Measurements from ENCODE around the gene LTB4R2. TPM values are rescaled to one million over a fixed set of nuclear protein-coding genes. Genes with fewer than 3 reads are reported as not detected.

Gene LTB4R2
- 10 to 100 TPM; 13.9 to 26.8 (median 17.5) TPM for total RNA-seq
- polyA plus RNA-seq: 1 to 10 TPM; 2.1 to 2.7 TPM
- total RNA-seq: 7.5 reads per million, percentile 31 among the genes with 10 or more reads in this experiment

GRCh38 chr14:24309538-24310264 lies at the start of gene LTB4R2:
TSS of gene LTB4R2 (plus strand) at chr14:24310140. CDS start at chr14:24310665, 525 bp downstream.
- no peaks in the 10 kb centered on the region for H3K27me3 ChIP-seq (ENCODE audit: control insufficient read depth in 2 of 2, insufficient read depth in 2 of 2, low read length in 2 of 2)
- intact Hi-C loops (cut with micrococcal nuclease): loop anchor here (1.0 to 5.0 kb wide), 3 partner anchors 37 to 93 kb away; partner anchors contain the start of genes RABGGTA (in 2 of the 2) and MDP1 (in 1 of the 2)

GRCh38 chr14:24260780-24261157 lies 49.2 kb upstream of the LTB4R2 start:
- Histone ChIP-seq H3K4me1 (ENCODE audit: control insufficient read depth in 2 of 2, insufficient read depth in 2 of 2, low read length in 2 of 2) (no peaks in the 10 kb centered on the region), H3K27me3 (ENCODE audit: control insufficient read depth in 2 of 2, insufficient read depth in 2 of 2, low read length in 2 of 2) (no peaks in the 10 kb centered on the region), H3K4me3 (ENCODE audit: low read length) (no peak overlapping the region), H3K36me3 (ENCODE audit: control insufficient read depth in 2 of 3, insufficient read depth in 3 of 3, low read length in 3 of 3) (peaks cover 0 to 46% (median 0%) of the 10 kb centered on the region in 3 experiments), H3K9me3 (ENCODE audit: control insufficient read depth in 2 of 3, low read length in 3 of 3) (no peaks in the 10 kb centered on the region), H3K27ac (ENCODE audit: low read depth, low read length) (no peak overlapping the region)
- DNase-seq: no peak
- ChIA-PET POLR2A (no interaction called here), CTCF (no interaction called here)
- H3K4me3 Mint-ChIP-seq: no peak overlapping the region
- no peak overlapping the region for H3K27ac Mint-ChIP-seq
- H3K9me3 Mint-ChIP-seq: no peaks in the 10 kb centered on the region
- intact Hi-C loops (cut with micrococcal nuclease): no loop called here
- peaks cover 0 to 26% (median 8%) of the 10 kb centered on the region in 5 donors for H3K36me3 Mint-ChIP-seq
- H3K27me3 Mint-ChIP-seq: no peaks in the 10 kb centered on the region
- ATAC-seq: no peak
- H3K4me1 Mint-ChIP-seq: peaks cover 0 to 3% (median 0%) of the 10 kb centered on the region in 7 donors

More at GRCh38 chr14:24309538-24310264, at the start of gene LTB4R2:
- peak within 1 kb of the TSS; percentile 50 for H3K4me3 ChIP-seq (ENCODE audit: low read length)
- H3K9me3 Mint-ChIP-seq: peaks cover 0 to 2% (median 0%) of the 10 kb centered on the region in 11 donors
- H3K9me3 ChIP-seq (ENCODE audit: control insufficient read depth in 2 of 3, low read length in 3 of 3): no peaks in the 10 kb centered on the region
- H3K27ac Mint-ChIP-seq: peak within 1 kb of the TSS; percentile 86 to 95 (median 89)
- DNase-seq (no peak), ATAC-seq (no peak)
- peak within 1 kb of the TSS; percentile 77 to 91 (median 84) for H3K4me3 Mint-ChIP-seq
- POLR2A ChIA-PET: interaction anchor here (0.7 to 8.8 kb wide), 17 partner anchors 10 to 1711 kb away, joined by 3 to 79 read pairs (median 7); partner anchors contain the start of genes ADCY4, CBLN3, CHMP4A and DHRS1
- peaks cover 6 to 40% (median 18%) of the 10 kb centered on the region in 5 donors for H3K36me3 Mint-ChIP-seq
- CTCF ChIA-PET: interaction anchor here (1.0 to 5.8 kb wide), 8 partner anchors 11 to 121 kb away, joined by 3 to 47 read pairs (median 6); partner anchors contain the start of genes DHRS1, KHNYN, NOP9 and TINF2
- H3K27ac ChIP-seq (ENCODE audit: low read depth, low read length): peak within 1 kb of the TSS; percentile 76
- peaks cover 53 to 58% of the 10 kb centered on the region in 2 donors for H3K4me1 ChIP-seq (ENCODE audit: control insufficient read depth in 2 of 2, insufficient read depth in 2 of 2, low read length in 2 of 2)
- H3K27me3 Mint-ChIP-seq: no peaks in the 10 kb centered on the region
- peaks cover 14 to 32% (median 16%) of the 10 kb centered on the region in 3 experiments for H3K36me3 ChIP-seq (ENCODE audit: control insufficient read depth in 2 of 3, insufficient read depth in 3 of 3, low read length in 3 of 3)
- peaks cover 49 to 68% (median 63%) of the 10 kb centered on the region in 7 donors for H3K4me1 Mint-ChIP-seq

GRCh38 chr14:24261256-24261968 lies 48.5 kb upstream of the LTB4R2 start:
- intact Hi-C loops (cut with micrococcal nuclease): no loop called here
- Mint-ChIP-seq H3K27ac (peak overlapping the region in 1 of 9 donors; percentile 73), H3K27me3 (no peaks in the 10 kb centered on the region), H3K4me1 (peaks cover 0 to 3% (median 0%) of the 10 kb centered on the region in 7 donors), H3K9me3 (no peaks in the 10 kb centered on the region), H3K4me3 (no peak overlapping the region), H3K36me3 (peaks cover 0 to 27% (median 12%) of the 10 kb centered on the region in 5 donors)
- Histone ChIP-seq H3K4me1 (ENCODE audit: control insufficient read depth in 2 of 2, insufficient read depth in 2 of 2, low read length in 2 of 2) (no peaks in the 10 kb centered on the region), H3K27me3 (ENCODE audit: control insufficient read depth in 2 of 2, insufficient read depth in 2 of 2, low read length in 2 of 2) (no peaks in the 10 kb centered on the region), H3K36me3 (ENCODE audit: control insufficient read depth in 2 of 3, insufficient read depth in 3 of 3, low read length in 3 of 3) (peaks cover 0 to 48% (median 0%) of the 10 kb centered on the region in 3 experiments), H3K27ac (ENCODE audit: low read depth, low read length) (no peak overlapping the region), H3K9me3 (ENCODE audit: control insufficient read depth in 2 of 3, low read length in 3 of 3) (no peaks in the 10 kb centered on the region), H3K4me3 (ENCODE audit: low read length) (no peak overlapping the region)
- ATAC-seq (no peak), DNase-seq (no peak)
- CTCF ChIA-PET: interaction anchor here (0.9 kb wide), 1 partner anchor 45 kb away, joined by 3 read pairs; no protein-coding TSS in a partner anchor
- POLR2A ChIA-PET: no interaction called here

GRCh38 chr14:24261969-24262327 lies 48.0 kb upstream of the LTB4R2 start:
- no peaks in the 10 kb centered on the region for H3K27me3 Mint-ChIP-seq
- CTCF ChIA-PET: interaction anchor here (0.9 kb wide), 1 partner anchor 44 kb away, joined by 3 read pairs; no protein-coding TSS in a partner anchor
- H3K27me3 ChIP-seq (ENCODE audit: control insufficient read depth in 2 of 2, insufficient read depth in 2 of 2, low read length in 2 of 2): no peaks in the 10 kb centered on the region
- H3K4me1 ChIP-seq (ENCODE audit: control insufficient read depth in 2 of 2, insufficient read depth in 2 of 2, low read length in 2 of 2): no peaks in the 10 kb centered on the region
- H3K4me3 ChIP-seq (ENCODE audit: low read length): no peak overlapping the region
- no peaks in the 10 kb centered on the region for H3K9me3 ChIP-seq (ENCODE audit: control insufficient read depth in 2 of 3, low read length in 3 of 3)
- no peak overlapping the region for H3K4me3 Mint-ChIP-seq
- H3K36me3 ChIP-seq (ENCODE audit: control insufficient read depth in 2 of 3, insufficient read depth in 3 of 3, low read length in 3 of 3): peaks cover 0 to 52% (median 0%) of the 10 kb centered on the region in 3 experiments
- POLR2A ChIA-PET: no interaction called here
- peaks cover 2 to 30% (median 12%) of the 10 kb centered on the region in 5 donors for H3K36me3 Mint-ChIP-seq
- intact Hi-C loops (cut with micrococcal nuclease): no loop called here
- H3K9me3 Mint-ChIP-seq: no peaks in the 10 kb centered on the region
- no peak overlapping the region for H3K27ac ChIP-seq (ENCODE audit: low read depth, low read length)
- H3K4me1 Mint-ChIP-seq: peaks cover 0 to 3% (median 0%) of the 10 kb centered on the region in 7 donors
- no peak overlapping the region for H3K27ac Mint-ChIP-seq
- DNase-seq (no peak), ATAC-seq (no peak)

- no peaks in the 10 kb centered on the region for H3K4me1 ChIP-seq (ENCODE audit: control insufficient read depth in 2 of 2, insufficient read depth in 2 of 2, low read length in 2 of 2)
- POLR2A ChIA-PET: interaction anchor here (0.6 to 1.5 kb wide), 2 partner anchors 20 to 32 kb away, joined by 3 to 4 read pairs; partner anchors contain the start of gene TINF2
- Mint-ChIP-seq H3K27me3 (no peaks in the 10 kb centered on the region), H3K27ac (peak within 1 kb of the TSS in 3 of 9 donors; percentile 46 to 68 (median 56)), H3K4me3 (no peak within 1 kb of the TSS), H3K9me3 (no peaks in the 10 kb centered on the region), H3K36me3 (peaks cover 6 to 35% (median 15%) of the 10 kb centered on the region in 5 donors), H3K4me1 (peaks cover 0 to 7% (median 0%) of the 10 kb centered on the region in 7 donors)
- peaks cover 0 to 62% (median 0%) of the 10 kb centered on the region in 3 experiments for H3K36me3 ChIP-seq (ENCODE audit: control insufficient read depth in 2 of 3, insufficient read depth in 3 of 3, low read length in 3 of 3)
- CTCF ChIA-PET: interaction anchor here (0.9 kb wide), 1 partner anchor 43 kb away, joined by 3 read pairs; no protein-coding TSS in a partner anchor
- ATAC-seq (no peak), DNase-seq (no peak)
- H3K27me3 ChIP-seq (ENCODE audit: control insufficient read depth in 2 of 2, insufficient read depth in 2 of 2, low read length in 2 of 2): no peaks in the 10 kb centered on the region
- no peak within 1 kb of the TSS for H3K4me3 ChIP-seq (ENCODE audit: low read length)
- no peaks in the 10 kb centered on the region for H3K9me3 ChIP-seq (ENCODE audit: control insufficient read depth in 2 of 3, low read length in 3 of 3)
- intact Hi-C loops (cut with micrococcal nuclease): no loop called here
- no peak within 1 kb of the TSS for H3K27ac ChIP-seq (ENCODE audit: low read depth, low read length)
These were observed 46.9 kb upstream of the LTB4R2 start, which contains the start of gene TGM1 for GRCh38 chr14:24262821-24263733. TSS of gene TGM1 (minus strand) at chr14:24263177. CDS start at chr14:24262352, 825 bp downstream.
